22Rv1 (cell line): ENCODE measurements around the gene PDE4B.
"Not testable (repeated sequence)": the region's sequence is repeated elsewhere in the genome, so short reads cannot be mapped to it uniquely, and the experiment has no call there.

Source experiments
- H3K27ac ChIP-seq: fragments of 450-650 bp; 2 replicates; pipeline ENCODE4 v1.5.1; 2017
- ZFX ChIP-seq: fragments of 450-650 bp; IDR thresholded peaks from 2 replicates; pipeline ENCODE4 v1.6.1; 2017; ENCODE audit warnings: antibody characterized with exemption, borderline replicate concordance
- TF ChIP-seq, protein P1 (sequence below): fragments of 450-650 bp; IDR thresholded peaks from 2 replicates; pipeline ENCODE4 v1.5.1; 2017; ENCODE audit warnings: mild to moderate bottlenecking

PDE4B gene

DNA sequence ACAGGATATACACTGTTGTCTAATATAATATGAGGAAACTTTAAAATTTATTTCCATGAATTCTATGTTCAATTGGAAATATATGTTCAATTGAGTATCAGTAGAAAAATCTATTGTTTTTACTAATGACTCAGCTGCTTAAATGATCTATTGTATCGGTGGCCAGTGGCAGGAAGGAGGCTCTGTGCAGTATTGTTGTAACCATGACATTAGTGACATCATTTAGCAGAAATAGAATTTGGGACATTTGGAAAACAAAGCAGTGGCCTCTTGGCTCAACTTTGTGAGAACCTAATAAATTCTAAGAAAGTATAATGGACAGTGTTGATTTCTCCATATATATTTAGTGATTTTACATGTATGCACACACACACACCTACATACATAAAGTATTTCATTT, 257.4 kb downstream of the PDE4B start:
- TF ChIP-seq, protein P1, sequence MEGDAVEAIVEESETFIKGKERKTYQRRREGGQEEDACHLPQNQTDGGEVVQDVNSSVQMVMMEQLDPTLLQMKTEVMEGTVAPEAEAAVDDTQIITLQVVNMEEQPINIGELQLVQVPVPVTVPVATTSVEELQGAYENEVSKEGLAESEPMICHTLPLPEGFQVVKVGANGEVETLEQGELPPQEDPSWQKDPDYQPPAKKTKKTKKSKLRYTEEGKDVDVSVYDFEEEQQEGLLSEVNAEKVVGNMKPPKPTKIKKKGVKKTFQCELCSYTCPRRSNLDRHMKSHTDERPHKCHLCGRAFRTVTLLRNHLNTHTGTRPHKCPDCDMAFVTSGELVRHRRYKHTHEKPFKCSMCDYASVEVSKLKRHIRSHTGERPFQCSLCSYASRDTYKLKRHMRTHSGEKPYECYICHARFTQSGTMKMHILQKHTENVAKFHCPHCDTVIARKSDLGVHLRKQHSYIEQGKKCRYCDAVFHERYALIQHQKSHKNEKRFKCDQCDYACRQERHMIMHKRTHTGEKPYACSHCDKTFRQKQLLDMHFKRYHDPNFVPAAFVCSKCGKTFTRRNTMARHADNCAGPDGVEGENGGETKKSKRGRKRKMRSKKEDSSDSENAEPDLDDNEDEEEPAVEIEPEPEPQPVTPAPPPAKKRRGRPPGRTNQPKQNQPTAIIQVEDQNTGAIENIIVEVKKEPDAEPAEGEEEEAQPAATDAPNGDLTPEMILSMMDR = no peak
- no peak for TF ChIP-seq ZFX
- no peak overlapping the region for H3K27ac ChIP-seq

- TF ChIP-seq ZFX = no peak
- TF ChIP-seq, protein P1 = no peak
Observed at GRCh38 chr1:66050633-66051032, 257.9 kb downstream of the PDE4B start.

DNA sequence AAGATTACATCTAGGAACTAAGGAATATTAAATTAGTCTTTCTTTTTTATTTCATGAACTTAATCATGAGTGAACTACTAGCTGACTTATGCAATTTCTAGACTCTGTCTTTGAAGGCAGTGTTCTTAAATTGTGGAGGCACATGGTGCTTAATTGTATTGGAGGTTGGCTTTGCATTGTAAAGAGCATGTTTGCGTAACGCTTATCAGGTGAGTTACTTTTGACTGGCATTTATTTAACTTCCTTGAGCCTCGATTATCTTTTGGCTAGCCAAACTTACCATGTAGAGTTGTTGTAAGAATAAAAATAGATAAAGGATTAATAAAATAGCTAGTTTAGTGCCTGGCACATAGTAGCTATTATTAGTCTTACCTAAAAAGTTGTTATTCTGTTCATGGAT, 262.4 kb downstream of the PDE4B start:
- TF ChIP-seq, protein P1 = no peak
- TF ChIP-seq ZFX = no peak
- H3K27ac ChIP-seq = no peak overlapping the region

More at GRCh38 chr1:66050633-66051032, 257.9 kb downstream of the PDE4B start:
- no peak overlapping the region for H3K27ac ChIP-seq

DNA sequence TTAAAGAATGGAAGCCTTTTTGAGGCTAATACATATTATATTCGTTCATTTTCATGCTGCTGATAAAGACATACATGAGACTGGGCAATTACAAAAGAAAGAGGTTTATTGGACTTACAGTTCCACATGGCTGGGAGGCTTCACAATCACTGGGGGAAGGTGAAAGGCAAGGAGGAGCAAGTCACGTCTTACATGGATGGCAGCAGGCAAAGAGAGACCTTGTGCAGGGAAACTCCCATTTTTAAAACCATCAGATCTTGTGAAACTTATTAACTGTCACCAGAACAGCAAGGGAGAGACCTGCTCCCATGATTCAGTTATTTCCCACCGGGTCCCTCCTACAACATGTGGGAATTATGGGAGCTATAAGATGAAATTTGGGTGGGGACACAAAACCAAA, 264.8 kb downstream of the PDE4B start:
- H3K27ac ChIP-seq = not testable (repeated sequence)

DNA sequence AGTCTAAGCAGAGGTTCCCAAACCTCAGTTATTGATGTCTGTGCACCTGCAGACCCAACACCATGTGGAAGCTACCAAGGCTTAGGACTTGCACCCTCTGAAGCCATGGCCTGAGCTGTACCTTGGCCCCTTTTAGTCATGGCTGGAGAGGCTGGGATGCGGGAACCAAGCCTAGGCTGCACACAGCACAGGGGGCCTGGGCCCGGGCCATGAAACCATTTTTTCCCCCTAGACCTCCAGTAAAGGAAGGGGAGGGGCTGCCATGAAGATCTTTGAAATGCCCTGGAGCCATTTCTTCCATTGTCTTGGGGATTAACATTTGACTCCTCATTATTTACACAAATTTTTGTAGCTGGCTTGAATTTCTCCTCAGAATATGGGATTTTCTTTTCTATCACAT, 265.9 kb downstream of the PDE4B start:
- TF ChIP-seq ZFX = no peak
- TF ChIP-seq, protein P1 = no peak
- H3K27ac ChIP-seq = no peak overlapping the region

DNA sequence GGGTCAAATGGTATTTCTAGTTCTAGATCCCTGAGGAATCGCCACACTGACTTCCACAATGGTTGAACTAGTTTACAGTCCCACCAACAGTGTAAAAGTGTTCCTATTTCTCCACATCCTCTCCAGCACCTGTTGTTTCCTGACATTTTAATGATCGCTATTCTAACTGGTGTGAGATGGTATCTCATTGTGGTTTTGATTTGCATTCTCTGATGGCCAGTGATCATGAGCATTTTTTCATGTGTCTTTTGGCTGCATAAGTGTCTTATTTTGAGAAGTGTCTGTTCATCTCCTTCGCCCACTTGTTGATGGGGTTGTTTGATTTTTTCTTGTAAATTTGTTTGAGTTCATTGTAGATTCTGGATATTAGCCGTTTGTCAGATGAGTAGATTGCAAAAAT, 274.5 kb downstream of the PDE4B start:
- H3K27ac ChIP-seq = not testable (repeated sequence)

DNA sequence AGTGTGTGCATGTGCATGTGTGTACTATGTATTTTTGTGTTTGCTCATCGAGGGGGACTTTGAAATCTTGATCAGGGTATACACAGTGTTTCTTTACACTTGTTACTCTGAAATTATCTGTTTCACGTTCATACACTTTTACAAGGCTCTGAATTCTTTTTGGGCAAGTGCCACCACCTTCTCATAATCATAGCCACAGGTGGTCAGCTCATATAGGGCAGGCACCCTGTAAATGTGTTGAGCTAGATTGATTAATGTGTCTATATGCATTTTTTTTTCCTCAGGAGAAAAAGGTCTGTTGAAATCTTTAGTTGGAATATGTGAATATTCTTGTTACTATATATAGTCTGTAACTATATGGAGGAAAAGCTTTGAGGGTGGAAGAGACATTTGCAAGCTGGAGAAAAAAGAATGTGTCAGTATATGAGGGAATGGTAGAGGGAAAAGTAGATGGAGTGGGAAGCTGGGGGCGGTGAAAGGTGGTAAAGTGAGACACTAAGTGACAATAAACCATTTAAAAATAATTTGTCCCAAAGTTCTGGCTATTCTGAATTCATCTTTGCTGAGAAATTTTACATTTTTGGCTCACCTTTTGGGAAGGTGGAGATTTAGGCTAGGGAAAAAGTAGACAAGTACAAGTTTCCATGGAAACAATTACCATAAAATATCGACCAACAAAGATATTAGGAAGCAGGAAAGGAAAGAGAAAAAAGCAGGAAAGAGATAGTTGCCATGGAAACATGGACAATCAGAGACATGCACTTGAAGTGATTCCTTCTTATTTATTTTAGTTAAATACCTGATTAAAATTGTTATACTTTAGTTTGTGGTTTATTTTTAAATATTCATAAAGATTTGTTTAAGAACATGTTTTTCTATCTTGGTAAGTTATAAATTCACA, 277.5 kb downstream of the PDE4B start:
- no peak overlapping the region for H3K27ac ChIP-seq
- TF ChIP-seq, protein P1 = no peak
- TF ChIP-seq ZFX = no peak

- no peak for TF ChIP-seq ZFX
- TF ChIP-seq, protein P1 = no peak
- H3K27ac ChIP-seq = no peak overlapping the region
Observed at GRCh38 chr1:66073388-66073787, 280.7 kb downstream of the PDE4B start.
